HG03378 (cell line): ENCODE results near the gene UNC50.
A peak's percentile ranks its signal among the peaks of the same experiment; 100 is the strongest.

ENCODE experiments used
- ATAC-seq: cut with Tn5 transposase; IDR thresholded peaks from one replicate; pipeline ENCODE4 v1.9.1; 2021; ENCODE audit warnings: mild to moderate bottlenecking, moderate library complexity; ENCODE audit not compliant: unreplicated experiment

UNC50 gene, protein sequence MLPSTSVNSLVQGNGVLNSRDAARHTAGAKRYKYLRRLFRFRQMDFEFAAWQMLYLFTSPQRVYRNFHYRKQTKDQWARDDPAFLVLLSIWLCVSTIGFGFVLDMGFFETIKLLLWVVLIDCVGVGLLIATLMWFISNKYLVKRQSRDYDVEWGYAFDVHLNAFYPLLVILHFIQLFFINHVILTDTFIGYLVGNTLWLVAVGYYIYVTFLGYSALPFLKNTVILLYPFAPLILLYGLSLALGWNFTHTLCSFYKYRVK

DNA sequence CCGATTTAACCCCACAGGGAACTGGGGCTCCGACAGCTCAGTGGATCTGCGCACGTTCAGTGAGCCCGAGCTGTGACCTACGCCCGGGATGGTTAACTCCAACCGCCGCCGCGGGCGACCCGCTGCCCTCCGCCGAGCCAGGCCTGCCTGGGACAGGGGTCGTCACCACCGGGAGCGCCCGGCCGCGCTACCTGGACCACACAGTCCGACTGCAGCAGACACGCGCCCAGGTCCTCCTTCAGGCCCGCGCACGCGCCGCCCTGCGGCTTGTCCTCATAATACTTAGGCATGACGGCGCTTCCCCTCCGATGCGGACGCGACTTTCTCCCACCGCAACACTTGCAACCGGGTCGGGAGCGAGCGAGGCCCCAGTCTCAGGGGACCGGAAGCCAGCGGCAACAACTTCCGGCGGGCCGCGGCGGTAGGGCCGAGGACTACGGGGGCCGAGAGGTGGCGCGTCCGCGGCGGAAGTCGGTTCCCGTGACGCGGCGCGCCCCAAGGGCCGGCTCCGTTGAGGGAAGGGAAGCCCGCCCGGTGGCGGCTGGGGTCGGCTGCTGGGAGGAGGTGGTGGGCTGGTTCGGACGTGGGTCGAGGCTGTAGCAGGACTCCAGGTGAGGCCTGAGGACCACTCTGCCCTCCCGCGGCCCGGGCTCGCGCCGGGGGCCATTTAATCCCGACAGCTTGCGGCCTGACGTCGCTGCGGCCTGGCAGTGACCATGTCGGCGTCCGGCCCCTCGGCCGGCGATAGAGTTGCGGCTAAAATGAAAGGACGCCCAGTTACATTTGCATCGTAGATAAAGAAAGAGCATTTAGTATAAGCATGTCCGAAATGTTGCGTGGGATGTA, at the start of gene UNC50, which contains the start of gene COA5:
Gene UNC50, plus strand, starts transcription at position 474 of the 846 bp plus-strand sequence. CDS start 1,171 bp downstream, outside the sequence.
Gene COA5, minus strand, starts transcription at position 397 of the 846 bp plus-strand sequence. Its CDS starts 107 bp downstream, at position 290.
- peak; percentile 69 for ATAC-seq

DNA sequence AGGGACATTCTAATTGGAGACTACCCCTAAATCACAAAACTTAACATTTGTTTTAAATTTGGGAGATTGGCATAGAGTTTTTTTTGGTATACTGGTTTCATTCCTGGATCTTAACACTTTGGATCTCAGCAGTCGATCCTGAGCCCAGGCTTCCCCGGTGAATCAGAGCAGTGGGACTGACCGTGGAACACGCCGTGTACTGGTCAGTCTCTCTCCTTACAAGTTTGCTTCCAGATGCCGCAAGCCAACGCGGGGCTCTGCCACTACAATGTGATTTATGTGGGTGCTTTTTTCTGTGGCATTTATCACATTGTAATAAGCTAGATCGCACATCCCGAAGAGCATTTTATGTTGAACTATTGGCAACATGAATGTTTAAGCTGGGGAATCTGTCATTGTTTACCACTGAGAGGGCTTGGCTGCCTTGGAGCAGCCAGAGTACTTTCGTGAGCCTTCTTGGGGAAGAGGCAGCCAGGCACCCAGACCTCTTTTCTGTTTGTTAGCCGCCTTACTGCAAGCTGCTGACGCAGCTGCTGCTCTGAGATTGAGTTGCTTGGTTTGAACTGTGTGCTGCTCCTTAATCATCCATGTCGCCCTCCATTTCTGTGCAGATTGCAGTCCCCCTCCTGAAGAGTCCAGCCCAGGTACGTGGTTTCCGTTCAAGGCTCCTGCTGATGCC, 49.4 kb upstream of the UNC50 start:
- no peak for ATAC-seq

DNA sequence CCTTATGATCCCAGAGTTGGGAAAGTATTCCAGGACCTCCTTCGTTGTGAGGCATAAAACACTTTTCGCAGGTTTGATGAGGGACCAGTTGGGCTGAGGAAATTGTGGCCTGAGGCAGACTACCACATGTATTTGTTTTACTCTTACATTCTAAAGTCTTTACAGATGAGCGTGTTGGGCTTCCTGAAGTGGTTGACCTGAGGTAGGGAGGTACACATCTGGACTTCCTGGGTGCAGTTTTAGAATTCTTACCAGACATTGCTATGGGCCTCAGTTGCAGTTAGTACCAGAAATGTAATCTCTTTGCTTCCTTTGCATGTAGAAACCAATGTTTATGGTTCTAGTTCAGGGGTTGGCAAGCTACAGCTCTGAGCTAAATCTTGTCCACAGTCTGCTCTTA, 48.8 kb upstream of the UNC50 start:
- no peak for ATAC-seq

DNA sequence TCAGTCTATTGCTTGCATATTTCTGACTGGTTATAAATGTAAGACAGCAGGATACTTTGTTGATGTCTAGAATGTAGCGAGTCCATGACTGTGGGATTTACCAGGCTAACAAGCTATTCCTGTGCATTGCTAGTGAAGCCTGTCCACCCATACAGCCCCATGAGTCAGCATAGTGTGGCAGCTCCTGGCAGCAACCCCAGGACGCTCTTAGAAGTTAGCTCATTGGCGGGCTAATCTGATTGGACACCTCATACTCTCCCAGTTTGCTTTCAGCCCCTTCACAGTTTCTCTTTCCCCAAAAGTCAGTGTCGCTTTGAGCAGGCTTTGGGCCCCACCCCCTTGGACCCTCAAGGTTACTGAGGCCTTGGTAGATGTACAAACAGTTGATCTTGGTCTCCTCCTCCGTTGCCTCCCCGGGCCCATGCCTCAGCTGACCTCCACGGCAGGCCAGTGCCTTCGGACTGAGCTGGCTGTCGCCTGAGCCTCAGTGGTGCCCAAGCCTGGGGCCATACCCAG, 48.1 kb upstream of the UNC50 start:
- no peak for ATAC-seq

DNA sequence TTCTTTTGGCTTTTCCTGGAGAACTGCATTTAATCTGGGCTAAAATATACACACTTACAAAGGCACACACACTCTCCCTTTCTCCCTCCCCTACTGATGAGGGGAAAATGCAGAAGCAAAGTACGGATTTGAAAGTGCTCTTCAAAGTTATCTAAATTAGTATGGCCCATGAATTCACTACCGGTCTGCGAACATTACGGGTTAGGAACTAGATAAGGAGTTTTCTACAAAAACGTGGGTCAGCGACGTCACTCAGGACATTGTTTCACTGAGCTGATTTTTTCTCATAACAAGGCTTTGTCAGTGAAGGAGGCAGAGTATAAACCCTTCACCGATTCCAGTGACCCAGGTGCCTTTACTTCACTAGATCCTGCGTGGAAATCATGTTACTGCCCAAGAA, 47.4 kb upstream of the UNC50 start:
- no peak for ATAC-seq

DNA sequence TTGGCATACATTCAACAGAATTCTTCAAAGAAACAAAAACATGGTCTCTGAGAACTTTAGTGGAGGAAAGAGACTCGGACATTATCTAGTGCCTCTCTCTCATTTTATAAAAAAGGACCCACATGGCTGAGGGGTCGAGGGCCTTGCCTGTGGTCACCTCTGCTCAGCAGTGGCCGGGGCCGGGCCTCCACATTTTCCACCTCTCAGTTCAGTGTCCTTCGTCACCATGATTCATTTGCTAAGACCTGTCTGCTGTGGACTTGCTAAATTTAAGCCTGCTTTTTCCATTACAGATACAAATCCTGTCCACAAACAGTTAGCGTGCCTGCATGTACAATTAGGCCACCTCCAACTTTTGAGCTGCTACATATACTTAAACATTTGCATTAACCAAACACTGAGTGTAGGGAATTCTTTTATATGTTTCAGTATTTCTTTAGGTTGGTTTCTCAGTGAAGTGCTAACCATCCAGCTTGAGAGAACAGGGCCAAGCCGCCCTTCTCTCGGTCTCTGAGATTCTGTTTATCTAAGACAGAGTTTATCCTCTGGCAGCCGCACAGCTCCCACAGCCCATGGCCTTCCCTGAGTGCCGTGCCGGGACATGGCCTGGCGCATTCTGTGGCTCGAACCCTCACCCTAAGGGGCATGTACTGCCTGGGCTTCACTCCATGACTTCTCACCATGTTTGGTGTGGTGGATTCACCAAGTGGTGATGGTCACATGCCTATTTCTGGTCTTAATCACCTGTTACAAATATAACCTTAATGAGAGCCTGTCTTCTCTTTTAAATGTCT, 46.3 kb upstream of the UNC50 start:
- ATAC-seq: no peak

- ATAC-seq: no peak
Observed at GRCh38 chr2:98563394-98563793, 45.0 kb upstream of the UNC50 start.

DNA sequence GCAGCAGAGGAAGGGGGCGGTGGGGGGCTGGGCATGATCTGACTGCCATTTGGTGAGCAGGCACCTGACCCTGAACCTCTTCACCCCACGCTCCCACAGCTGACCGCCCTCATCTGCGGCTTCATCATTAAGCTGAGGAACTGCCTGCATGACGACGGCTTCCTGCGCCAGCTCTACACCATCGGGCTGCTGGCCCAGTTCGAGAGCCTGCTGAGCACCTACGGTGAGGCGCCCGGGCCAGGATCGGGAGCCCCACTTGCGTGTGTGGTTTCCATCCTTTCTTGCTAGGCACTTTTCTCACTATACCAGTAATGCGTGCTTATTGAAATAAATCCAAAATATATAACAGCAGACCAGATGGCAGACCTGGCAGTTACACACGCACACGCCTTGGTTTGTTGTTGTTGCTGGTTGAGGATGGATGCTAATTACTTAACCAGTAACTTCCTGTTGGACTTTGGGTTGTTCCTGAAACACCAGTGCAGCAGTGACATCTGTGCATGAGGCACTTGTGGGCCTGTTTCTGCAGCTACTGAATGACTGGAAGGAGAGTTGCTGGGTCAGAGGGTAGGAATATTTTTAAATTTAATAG, 43.8 kb upstream of the UNC50 start:
- no peak for ATAC-seq

DNA sequence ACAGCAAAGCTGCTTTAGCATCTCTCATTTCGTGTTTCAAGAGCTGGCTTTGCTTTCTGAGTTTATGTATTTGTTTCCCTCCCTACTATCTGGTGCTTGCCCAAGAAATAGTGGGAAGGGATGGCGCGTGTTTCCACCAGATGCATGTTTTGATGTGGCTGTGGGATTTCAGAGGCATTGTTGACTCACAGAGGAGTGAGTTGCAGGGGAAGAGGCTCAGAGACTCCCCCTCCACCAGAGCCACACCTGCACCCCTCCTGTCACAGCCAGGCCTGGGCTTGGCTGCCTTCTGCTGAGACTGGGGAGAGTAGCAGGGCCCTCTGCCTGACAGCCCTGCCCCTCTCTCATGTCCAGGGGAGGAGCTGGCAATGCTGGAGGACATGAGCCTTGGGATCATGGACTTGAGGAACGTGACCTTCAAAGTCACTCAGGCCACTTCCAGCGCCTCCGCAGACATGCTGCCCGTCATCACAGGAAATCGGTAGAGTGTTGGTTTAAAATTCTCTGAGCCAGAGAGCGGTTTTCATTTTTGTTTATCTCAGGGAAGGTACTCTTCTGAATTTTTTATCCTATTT, 43.0 kb upstream of the UNC50 start:
- no peak for ATAC-seq

DNA sequence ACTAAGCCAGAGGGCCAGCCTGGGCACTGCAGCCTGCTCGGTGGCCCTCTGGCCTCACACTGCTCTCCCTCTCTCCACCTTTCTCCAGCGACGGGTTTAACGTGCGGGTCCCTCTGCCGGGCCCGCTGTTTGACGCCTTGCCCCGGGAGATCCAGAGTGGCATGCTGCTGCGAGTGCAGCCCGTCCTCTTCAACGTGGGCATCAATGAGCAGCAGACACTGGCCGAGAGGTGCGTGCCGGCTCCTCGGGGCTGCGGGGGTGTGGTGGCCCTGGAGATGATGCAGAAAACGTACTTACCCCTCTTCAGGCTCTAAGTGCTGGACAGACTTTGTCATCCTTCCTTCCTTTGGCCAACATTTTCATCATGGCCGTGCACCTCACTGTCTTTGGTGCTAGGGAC, 42.4 kb upstream of the UNC50 start:
- ATAC-seq: no peak

GRCh38 chr2:98568161-98568956, 40.0 kb upstream of the UNC50 start:
- no peak for ATAC-seq

DNA sequence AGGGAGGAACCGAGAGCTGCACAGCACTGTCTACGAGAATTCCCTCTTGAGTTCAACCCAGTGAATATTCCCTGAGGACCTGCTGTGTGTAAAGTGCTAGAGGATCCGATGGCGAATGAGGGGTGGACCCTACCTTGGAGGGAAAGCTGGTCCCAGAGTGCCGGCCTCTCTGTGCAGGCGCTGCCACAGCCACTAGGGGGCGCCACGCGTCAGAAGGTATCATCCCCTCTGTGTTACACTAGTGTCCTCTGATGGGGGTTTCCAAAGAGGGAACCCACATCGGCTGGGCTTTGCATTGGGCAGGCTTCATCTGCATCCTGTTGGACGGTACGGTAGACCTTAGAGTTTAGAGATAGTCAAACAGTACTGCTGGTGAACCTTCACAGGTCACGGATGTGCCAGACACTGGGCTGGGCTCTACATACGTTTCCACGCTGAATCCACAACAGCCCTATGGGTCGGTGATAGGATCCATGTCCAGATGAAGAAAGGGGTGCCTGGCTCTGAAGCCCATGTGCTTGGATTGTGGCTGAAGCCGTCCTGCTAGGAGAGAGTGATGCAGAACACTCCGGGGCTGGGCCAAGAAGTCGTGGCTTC, 39.1 kb upstream of the UNC50 start:
- no peak for ATAC-seq

DNA sequence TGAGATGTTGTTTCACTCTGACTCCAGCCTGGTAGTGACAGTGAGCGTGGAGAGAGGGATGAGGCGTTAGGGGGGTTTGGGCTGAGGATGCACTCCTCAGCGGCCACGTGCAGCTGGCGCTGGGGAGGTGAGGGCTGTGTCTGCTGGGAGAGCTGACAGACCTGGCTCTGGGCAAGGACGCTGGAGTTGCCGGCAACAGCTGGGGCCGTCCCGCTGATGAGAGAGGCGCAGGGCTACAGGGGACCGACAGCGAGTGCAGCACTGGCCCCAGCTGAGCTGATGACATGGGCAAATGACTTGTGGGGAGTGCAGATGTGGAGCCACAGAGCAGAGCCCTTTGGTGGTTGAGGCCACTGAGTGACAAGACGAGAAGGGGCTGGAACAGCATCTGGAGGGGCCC, 38.5 kb upstream of the UNC50 start:
- no peak for ATAC-seq

DNA sequence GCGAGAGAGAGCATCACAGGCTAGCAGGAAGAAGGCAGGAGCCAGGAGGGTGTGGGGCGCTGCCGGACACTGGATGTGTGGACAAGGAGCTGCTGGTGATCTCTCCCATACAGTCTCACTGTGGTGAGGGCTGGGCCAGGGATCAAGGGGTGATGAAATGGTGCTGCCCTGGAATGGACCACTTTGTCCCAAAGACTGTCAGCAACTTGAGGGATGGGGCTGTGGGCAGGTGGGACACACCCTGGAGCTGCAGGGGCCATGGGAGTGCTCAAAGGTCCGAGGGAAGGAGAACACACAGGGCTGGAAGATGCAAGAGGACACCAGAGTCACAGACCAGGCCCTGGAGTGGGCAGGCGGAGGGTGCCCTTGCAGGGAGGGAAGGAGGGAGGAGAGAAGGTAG, 38.0 kb upstream of the UNC50 start:
- no peak for ATAC-seq

GRCh38 chr2:98571121-98571701, 37.2 kb upstream of the UNC50 start:
- no peak for ATAC-seq

GRCh38 chr2:98571796-98572195, 36.6 kb upstream of the UNC50 start:
- no peak for ATAC-seq

DNA sequence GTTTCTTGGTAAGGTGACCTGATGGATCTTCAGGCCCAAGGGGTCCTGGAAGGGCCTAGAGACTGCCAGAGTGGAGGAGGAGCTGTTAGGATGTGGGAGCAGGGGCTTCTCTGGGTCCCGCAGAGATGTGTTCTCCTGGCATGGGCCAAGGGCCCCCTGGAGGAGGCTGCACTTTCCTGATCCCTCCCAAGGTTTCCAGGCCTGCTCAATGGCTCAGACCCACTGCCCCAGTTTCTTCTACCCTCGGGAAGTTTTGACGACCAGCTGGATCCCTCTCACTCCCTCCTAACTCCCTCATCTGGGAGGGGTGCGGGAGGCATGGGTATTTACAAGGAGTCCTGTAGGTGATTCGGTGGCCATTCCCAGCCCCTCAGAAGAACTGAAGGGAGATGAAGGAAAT, 36.2 kb upstream of the UNC50 start:
- no peak for ATAC-seq

GRCh38 chr2:98572676-98573075, 35.7 kb upstream of the UNC50 start:
- no peak for ATAC-seq
